Thoracic aorta (tissue), 2 donors: ENCODE results near the gene URB2. TPM values are rescaled to one million over a fixed set of nuclear protein-coding genes. Genes with fewer than 3 reads are reported as not detected.

Source experiments
- ATAC-seq: fragments of 150-250 bp; one replicate; pipeline ENCODE4 v1.8.0; 2017; ENCODE audit warnings: low read depth; ENCODE audit not compliant: insufficient number of reproducible peaks, low FRiP score
- DNase-seq: peaks from one replicate; pipeline ENCODE4 v3.0.0-alpha.2; 2020; ENCODE audit warnings: low spot score
- H3K27ac ChIP-seq, 2 donors: fragments of 200-600 bp; sonication (generic); 1 replicate in 1 of 2; 2 replicates in 1 of 2; pipeline ENCODE4 v1.5.1; 2016; ENCODE audit warnings: mild to moderate bottlenecking in 2 of 2, moderate library complexity in 2 of 2
- H3K27me3 ChIP-seq: fragments of 200-600 bp; sonication (generic); replicated peaks from 2 replicates; pipeline ENCODE4 v1.6.0; 2016; ENCODE audit warnings: mild to moderate bottlenecking; ENCODE audit not compliant: insufficient read depth
- H3K36me3 ChIP-seq: fragments of 200-600 bp; sonication (generic); one replicate; pipeline ENCODE4 v1.5.1; 2016
- H3K4me1 ChIP-seq, 2 donors: fragments of 200-600 bp; sonication (generic); 1 replicate in 1 of 2; 2 replicates in 1 of 2; pipeline versions ENCODE4 v1.5.1 to v1.6.0; 2016; ENCODE audit warnings: low read depth in 2 of 2, mild to moderate bottlenecking in 1 of 2; ENCODE audit not compliant: control insufficient read depth in 1 of 2
- H3K4me3 ChIP-seq: fragments of 200-600 bp; sonication (generic); 2 replicates; pipeline ENCODE4 v1.5.1; 2016; ENCODE audit warnings: mild to moderate bottlenecking
- H3K9me3 ChIP-seq: fragments of 200-600 bp; sonication (generic); 2 replicates; pipeline ENCODE4 v1.5.1; 2016
- CTCF ChIP-seq: fragments of 200-600 bp; sonication (generic); IDR thresholded peaks from one replicate; pipeline ENCODE4 v1.5.1; 2019; ENCODE audit warnings: antibody characterized with exemption
- total RNA-seq, 2 donors: library from RNA; depleted of rRNA; stranded (reverse); fragments of >200 nt; gene quantifications; one replicate each; pipeline versions ENCODE4 v1.1.0 to v1.2.3, GENCODE V29; 2016

URB2 gene
- total RNA-seq, 2 donors from 2014 or later: 8.5 to 26.9 TPM

- H3K4me3 ChIP-seq: no peak overlapping the region
- TF ChIP-seq CTCF: no peak
- no peaks in the 10 kb centered on the region for H3K27me3 ChIP-seq
- H3K9me3 ChIP-seq: no peaks in the 10 kb centered on the region
- DNase-seq (no peak), ATAC-seq (no peak)
- H3K27ac ChIP-seq: no peak overlapping the region
- peaks cover 0 to 8% of the 10 kb centered on the region in 2 donors for H3K4me1 ChIP-seq
- no peaks in the 10 kb centered on the region for H3K36me3 ChIP-seq
These were observed 45.3 kb downstream of the URB2 start for GRCh38 chr1:229671310-229671709.

- peaks cover 0 to 8% of the 10 kb centered on the region in 2 donors for H3K4me1 ChIP-seq
- DNase-seq: no peak
- H3K27ac ChIP-seq: no peak overlapping the region
- no peak for TF ChIP-seq CTCF
- no peak overlapping the region for H3K4me3 ChIP-seq
- no peak for ATAC-seq
- no peaks in the 10 kb centered on the region for H3K27me3 ChIP-seq
- no peaks in the 10 kb centered on the region for H3K9me3 ChIP-seq
- H3K36me3 ChIP-seq: no peaks in the 10 kb centered on the region
These were observed 46.2 kb downstream of the URB2 start for GRCh38 chr1:229672246-229672645.

- no peak for DNase-seq
- TF ChIP-seq CTCF: no peak
- H3K9me3 ChIP-seq: no peaks in the 10 kb centered on the region
- H3K36me3 ChIP-seq: no peaks in the 10 kb centered on the region
- H3K4me1 ChIP-seq: peaks cover 0 to 6% of the 10 kb centered on the region in 2 donors
- H3K4me3 ChIP-seq: no peak overlapping the region
- no peak overlapping the region for H3K27ac ChIP-seq
- no peaks in the 10 kb centered on the region for H3K27me3 ChIP-seq
- ATAC-seq: no peak
These were observed 48.0 kb downstream of the URB2 start for GRCh38 chr1:229674042-229674441.

GRCh38 chr1:229675396-229675795 lies 49.3 kb downstream of the URB2 start:
- Histone ChIP-seq H3K9me3 (no peaks in the 10 kb centered on the region), H3K27me3 (no peaks in the 10 kb centered on the region), H3K4me1 (no peaks in the 10 kb centered on the region), H3K27ac (no peak overlapping the region), H3K36me3 (no peaks in the 10 kb centered on the region), H3K4me3 (no peak overlapping the region)
- TF ChIP-seq CTCF: no peak
- DNase-seq (no peak), ATAC-seq (no peak)

- no peaks in the 10 kb centered on the region for H3K36me3 ChIP-seq
- no peaks in the 10 kb centered on the region for H3K27me3 ChIP-seq
- no peak overlapping the region for H3K4me3 ChIP-seq
- H3K9me3 ChIP-seq: peaks cover 18% of the 10 kb centered on the region
- no peaks in the 10 kb centered on the region for H3K4me1 ChIP-seq
- DNase-seq: no peak
- no peak for TF ChIP-seq CTCF
- ATAC-seq: no peak
- no peak overlapping the region for H3K27ac ChIP-seq
These were observed 59.1 kb downstream of the URB2 start for GRCh38 chr1:229685149-229685548.
